ENCODE results near the gene NPHP4.

NPHP4 gene

GRCh38 chr1:5950201-5950895 lies 41.9 kb downstream of the NPHP4 start:
- no peak for DNase-seq (ENCODE audit: low spot score)

GRCh38 chr1:5949761-5950100 lies 42.5 kb downstream of the NPHP4 start:
- DNase-seq (ENCODE audit: low spot score): no peak

- DNase-seq (ENCODE audit: low spot score): peak; percentile 12
Measured at GRCh38 chr1:5949085-5949760, 43.0 kb downstream of the NPHP4 start.

GRCh38 chr1:5948681-5949005 lies 43.6 kb downstream of the NPHP4 start:
- no peak for DNase-seq (ENCODE audit: low spot score)

GRCh38 chr1:5947978-5948680 lies 44.1 kb downstream of the NPHP4 start:
- DNase-seq (ENCODE audit: low spot score): peak; percentile 5

- DNase-seq (ENCODE audit: low spot score): peak; percentile 5
Measured at GRCh38 chr1:5947071-5947821, 45.0 kb downstream of the NPHP4 start.

GRCh38 chr1:5945445-5945844 lies 46.8 kb downstream of the NPHP4 start:
- DNase-seq (ENCODE audit: low spot score): peak; percentile 4

- DNase-seq (ENCODE audit: low spot score): no peak
Measured at GRCh38 chr1:5944843-5945167, 47.4 kb downstream of the NPHP4 start.

- peak; percentile 5 for DNase-seq (ENCODE audit: low spot score)
Measured at GRCh38 chr1:5944154-5944842, 47.9 kb downstream of the NPHP4 start.

GRCh38 chr1:5943343-5944124 lies 48.7 kb downstream of the NPHP4 start:
- peak; percentile 42 for DNase-seq (ENCODE audit: low spot score)

- no peak for DNase-seq (ENCODE audit: low spot score)
Measured at GRCh38 chr1:5941671-5942070, 50.6 kb downstream of the NPHP4 start.

GRCh38 chr1:5940723-5941407 lies 51.4 kb downstream of the NPHP4 start:
- no peak for DNase-seq (ENCODE audit: low spot score)

- DNase-seq (ENCODE audit: low spot score): no peak
Measured at GRCh38 chr1:5939271-5940170, 52.7 kb downstream of the NPHP4 start.

GRCh38 chr1:5938101-5938646 lies 54.1 kb downstream of the NPHP4 start:
- DNase-seq (ENCODE audit: low spot score): peak; percentile 92

GRCh38 chr1:5937373-5937857 lies 54.8 kb downstream of the NPHP4 start:
- no peak for DNase-seq (ENCODE audit: low spot score)

GRCh38 chr1:5936621-5937372 lies 55.4 kb downstream of the NPHP4 start:
- DNase-seq (ENCODE audit: low spot score): no peak

- DNase-seq (ENCODE audit: low spot score): no peak
Measured at GRCh38 chr1:5936126-5936525, 56.1 kb downstream of the NPHP4 start.

- no peak for DNase-seq (ENCODE audit: low spot score)
Measured at GRCh38 chr1:5935026-5935425, 57.2 kb downstream of the NPHP4 start.
